NOMO-1 (cell line): ENCODE results near the gene NTMT1.
"Not testable (repeated sequence)": the region's sequence is repeated elsewhere in the genome, so short reads cannot be mapped to it uniquely, and the experiment has no call there.

ENCODE experiments used
- DNase-seq, 2 experiments: peaks; one replicate each; lab custom pipeline; 2025; ENCODE audit not compliant: unreplicated experiment in 2 of 2; lab: John Stamatoyannopoulos, UW

The NTMT1 gene

DNA sequence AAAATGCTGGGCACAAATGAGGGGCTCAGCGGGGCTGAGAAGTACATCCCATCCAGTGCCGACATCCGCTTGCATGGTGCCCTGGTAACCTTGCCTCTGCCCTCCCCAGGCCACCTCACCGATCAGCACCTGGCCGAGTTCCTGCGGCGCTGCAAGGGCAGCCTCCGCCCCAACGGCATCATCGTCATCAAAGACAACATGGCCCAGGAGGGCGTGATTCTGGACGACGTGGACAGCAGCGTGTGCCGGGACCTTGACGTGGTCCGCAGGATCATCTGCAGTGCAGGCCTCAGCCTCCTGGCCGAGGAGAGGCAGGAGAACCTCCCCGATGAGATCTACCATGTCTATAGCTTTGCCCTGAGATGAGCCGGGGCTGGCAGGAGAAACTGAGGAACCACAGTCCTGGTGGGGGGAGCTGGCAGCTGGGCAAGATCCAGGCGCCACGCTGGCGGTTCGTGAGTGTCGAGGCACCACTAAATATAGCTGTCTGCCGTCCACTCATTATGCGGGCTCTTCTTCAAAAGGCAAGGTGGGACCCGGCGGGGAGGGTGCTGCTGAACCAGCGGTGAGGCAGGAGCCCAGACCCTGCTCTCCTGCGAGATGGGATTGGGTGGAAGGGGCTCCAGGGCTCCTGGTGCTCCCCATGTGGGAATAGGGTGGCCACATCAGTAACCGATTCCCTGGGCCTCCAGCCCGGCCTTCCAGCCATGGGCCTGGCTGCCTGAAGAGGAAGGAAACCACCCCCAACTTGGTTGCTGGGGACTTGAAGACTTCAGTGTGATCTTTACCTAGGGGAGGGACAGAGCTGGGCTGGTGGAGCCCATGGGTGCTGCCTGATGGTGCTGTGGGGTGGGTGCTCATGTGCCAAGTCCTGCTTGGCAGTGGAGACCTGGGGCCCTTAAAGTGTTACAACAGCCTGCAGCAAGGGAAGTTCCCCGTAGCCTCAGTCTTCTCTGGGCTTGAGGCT, 9.4 kb downstream of the NTMT1 start:
- no peak for DNase-seq

DNA sequence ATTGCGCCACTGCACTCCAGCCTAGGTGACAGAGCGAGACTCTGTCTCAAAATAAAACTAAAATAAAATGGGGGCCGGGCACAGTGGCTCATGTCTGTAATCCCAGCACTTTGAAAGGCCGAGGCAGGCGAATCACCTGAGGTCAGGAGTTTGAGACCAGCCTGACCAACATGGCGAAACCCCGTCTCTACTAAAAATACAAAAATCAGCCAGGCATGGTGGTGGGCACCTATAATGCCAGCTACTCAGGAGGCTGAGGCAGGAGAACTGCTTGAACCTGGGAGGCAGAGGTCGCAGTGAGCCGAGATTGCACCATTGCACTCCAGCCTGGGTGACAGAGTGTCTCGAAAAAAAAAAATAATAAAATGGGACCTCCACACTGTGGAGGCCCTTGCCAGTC, 10.4 kb downstream of the NTMT1 start:
- DNase-seq, result not testable (repeated sequence)

- DNase-seq, result no peak
These were observed 11.1 kb downstream of the NTMT1 start for GRCh38 chr9:129637102-129637501.

DNA sequence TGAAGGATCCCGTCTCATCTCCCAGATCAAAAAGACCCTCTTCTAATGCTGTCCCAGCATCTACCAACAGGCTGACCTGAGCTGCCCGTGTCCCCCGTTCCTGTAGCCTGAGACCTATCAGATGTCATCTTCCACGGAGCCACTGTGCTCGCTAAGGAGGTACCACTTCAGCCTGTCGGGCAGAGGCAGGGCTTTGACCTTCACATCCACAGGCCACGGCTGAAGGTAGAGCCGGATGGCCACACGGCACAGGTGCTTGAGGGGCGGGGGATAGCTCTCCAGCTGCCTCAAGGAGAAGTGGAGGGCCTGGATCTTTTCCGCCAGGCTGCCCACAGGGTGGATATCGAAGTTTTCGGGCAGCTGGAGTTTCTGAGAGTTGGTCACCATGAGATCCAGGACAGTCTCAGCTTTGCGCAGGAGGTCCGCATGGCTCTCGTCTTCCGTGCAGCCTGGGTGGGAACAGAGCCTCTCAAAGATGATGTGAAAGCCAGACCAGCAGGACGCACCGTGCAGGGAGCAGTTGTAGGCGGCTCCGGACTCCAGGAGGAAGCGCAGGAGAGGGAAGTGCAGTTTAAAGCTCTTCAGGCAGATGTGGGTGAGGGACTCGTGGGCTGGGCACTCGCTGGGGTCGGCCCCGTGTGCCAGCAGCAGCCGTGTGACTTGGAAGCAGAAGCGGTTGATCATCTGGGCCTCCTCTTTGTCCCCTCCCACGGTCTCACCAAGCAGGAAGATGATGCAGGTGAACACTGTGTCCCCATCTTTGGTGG, 11.9 kb downstream of the NTMT1 start:
- DNase-seq, result no peak

GRCh38 chr9:129639034-129639630, 13.2 kb downstream of the NTMT1 start:
- DNase-seq, result no peak

DNA sequence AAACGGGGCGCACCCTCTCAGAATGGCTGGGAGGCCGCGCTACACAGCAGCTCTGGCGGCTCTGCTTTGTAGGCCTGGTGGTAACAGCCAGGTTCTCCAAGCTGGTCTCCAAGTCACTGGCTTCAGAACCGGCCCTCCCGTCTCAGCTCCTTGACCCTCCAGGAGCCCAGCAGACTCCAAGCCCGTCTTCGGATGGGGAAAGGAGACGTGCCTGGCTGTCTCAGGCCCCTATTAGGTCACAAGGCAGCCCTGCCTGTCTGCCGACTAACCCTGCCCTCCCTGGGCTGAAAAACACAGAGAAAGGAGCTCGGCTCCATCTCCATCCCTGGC, 13.8 kb downstream of the NTMT1 start:
- no peak for DNase-seq

GRCh38 chr9:129640086-129640870, 14.3 kb downstream of the NTMT1 start:
- DNase-seq, result no peak

DNA sequence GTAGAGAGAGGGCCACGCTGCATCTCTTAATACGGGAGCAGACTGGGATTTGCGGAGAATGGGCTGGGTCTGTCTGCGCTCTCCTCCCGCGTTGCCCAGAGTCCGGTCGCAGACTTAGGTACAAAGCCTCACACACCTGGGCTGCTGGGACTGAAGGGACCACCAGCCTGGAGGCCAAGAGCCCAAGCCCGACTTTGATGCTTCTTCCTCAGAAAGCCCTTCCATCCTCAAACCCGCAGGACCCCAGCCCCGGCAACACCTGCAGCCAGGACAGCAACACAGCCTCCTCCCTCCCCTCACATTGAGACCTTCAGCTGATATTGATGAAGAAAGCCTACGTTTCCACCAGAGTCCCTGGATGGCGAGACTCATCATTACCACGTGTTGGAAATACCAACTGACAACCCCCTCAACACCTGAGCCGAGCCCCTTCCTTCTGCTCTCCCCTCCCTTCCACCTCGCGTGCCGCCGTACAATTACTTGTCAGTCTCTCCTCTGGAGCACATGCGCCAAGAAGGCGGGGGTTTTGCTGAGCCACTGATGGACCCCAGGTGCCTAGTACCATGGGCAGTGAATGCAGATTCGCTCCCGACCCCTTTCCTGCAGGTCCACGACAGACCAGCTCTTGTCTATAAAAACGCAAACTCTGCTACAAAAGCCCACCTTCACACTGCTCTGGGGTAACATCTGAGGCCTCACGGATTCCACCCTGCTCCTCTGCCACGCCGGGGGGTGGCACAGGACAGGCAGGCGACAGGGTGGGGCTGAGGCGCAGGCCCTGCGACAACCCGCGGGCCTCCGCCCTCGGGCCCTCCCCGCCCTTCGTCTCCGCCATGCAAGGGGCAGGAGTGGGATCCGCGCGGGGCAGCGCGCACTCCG, 15.1 kb downstream of the NTMT1 start:
- DNase-seq, result no peak

GRCh38 chr9:129641750-129642585, 16.0 kb downstream of the NTMT1 start, which contains the start of gene ASB6:
Gene ASB6, minus strand, starts transcription at chr9:129642151. Its CDS starts 152 bp downstream, at chr9:129641999.
- peak; percentile 93 to 94 for DNase-seq

- DNase-seq, result no peak
These were observed 17.7 kb downstream of the NTMT1 start for GRCh38 chr9:129643706-129644105.

DNA sequence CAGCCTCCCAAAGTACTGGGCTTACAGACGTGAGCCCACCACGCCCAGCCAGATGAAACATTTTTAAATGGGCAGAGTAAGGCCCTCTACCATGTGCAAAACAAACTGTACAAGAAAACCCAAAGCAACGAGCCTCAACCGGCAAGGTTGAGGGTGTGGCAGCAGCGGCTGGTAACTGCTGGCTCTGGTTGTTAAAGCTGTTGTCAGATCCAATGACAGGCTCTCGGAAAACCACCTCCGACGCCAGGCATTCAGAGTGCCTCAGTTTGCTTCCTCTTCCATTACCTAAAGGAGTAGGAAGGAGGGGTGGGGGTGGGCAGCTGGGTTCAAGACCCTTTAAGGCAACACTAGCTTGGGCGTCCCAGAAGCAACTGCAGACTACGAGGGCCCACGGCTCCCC, 18.4 kb downstream of the NTMT1 start:
- DNase-seq, result no peak

DNA sequence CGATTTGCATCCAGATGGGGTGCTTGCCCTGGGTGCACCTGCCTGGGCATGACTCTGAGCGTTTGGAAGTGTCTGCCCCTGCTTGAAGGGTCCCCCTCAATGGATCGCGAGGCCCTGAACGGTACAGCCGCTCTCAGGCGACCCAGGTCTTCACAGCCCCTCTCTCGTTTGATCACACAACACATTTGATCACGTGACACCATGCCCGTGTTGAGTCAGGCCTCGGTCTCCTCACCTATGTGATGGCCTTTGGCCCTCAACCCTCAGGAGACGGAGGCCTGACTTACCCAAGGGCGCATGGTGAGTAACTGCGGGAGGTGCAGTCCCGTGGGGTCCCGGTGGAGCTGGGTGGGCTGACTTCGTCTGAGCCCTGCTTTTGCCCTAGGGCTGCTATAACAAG, 18.9 kb downstream of the NTMT1 start:
- no peak for DNase-seq

DNA sequence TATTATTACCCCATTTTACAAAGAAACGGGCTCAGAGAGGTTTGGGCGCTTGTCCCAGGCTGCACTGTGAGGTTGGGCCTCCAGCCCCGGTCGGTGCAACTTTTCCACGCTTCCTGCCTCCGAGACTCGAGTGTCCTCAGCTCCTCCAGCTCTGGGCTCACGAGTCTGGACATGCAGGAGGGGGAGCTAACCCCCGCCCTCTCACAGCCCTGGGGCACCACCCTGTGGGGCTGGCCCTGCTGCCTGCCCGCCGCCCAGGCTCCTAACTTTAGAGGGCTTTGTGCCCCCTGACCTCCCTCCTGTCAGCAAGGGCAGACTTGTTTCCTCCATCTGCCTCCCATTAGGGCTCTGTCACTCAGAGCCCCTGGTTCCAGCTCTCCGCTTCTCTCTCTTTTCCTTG, 20.3 kb downstream of the NTMT1 start:
- DNase-seq, result no peak

DNA sequence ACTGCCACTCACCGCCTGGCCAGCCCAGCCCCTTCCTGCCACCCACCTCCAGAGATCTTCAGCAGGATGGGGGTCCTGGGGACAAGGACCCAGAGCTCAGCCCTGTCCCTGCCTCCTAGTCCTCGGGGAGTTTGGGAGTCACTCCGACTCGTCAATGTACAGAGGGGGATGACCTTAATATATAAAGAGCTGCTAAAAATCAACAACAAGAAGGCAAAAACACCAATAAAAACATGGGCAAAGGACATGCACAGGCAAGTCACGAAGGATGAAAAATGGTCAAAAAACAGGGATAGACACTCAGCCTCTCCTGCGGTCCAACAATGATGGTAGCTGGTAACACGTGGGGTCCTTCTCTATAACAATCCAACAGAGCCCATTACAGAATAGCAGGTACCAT, 20.7 kb downstream of the NTMT1 start:
- no peak for DNase-seq

DNA sequence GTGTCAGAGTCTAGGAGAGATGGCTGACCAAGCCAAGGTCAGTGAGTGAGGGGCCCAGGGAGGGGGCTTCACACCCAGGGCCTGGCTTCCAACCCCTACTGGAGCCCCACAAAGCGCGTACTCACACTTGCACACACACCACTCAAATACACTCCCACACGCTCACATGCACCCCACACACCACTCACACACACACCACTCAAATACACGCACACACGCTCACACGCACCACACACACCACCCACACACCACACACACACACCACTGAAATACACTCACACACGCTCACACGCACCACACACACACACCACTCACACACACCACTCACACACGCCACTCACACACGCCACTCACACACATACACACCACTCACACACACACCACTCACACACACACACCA, 21.7 kb downstream of the NTMT1 start:
- no peak for DNase-seq

- DNase-seq, result no peak
These were observed 22.3 kb downstream of the NTMT1 start for GRCh38 chr9:129648092-129648763.

DNA sequence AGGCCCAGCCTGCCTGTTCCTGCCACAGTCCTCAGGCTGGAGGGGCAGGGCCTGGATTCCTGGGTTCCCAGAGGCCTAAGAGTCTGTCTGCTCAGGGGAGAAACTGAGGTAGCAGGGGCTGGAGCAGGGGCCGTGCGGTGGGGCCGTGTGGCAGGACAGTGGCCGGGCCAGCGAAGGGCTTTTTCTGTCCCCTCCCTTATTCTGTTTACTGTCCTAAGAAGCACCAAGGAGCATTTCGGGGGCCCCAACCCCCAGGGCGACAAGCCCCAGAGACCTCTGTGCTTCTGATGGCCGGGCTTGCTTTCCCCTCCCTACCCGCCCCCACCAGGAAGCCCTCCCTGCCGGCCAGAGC, 22.8 kb downstream of the NTMT1 start:
- no peak for DNase-seq
